Measurements from ENCODE around the gene MYLK.
"Not testable (repeated sequence)": the region's sequence is repeated elsewhere in the genome, so short reads cannot be mapped to it uniquely, and the experiment has no call there.

Gene MYLK

GRCh38 chr3:123618076-123618708, 265.9 kb downstream of the MYLK start:
- no peak for DNase-seq

- no peak for DNase-seq
These were observed 267.5 kb downstream of the MYLK start for GRCh38 chr3:123616593-123616992.

- DNase-seq = no peak
These were observed 270.6 kb downstream of the MYLK start for GRCh38 chr3:123613543-123613942.

GRCh38 chr3:123611674-123612073, 272.5 kb downstream of the MYLK start:
- not testable (repeated sequence) for DNase-seq

- no peak for DNase-seq
These were observed 273.1 kb downstream of the MYLK start for GRCh38 chr3:123611082-123611481.

GRCh38 chr3:123610331-123610730, 273.8 kb downstream of the MYLK start:
- DNase-seq = no peak

GRCh38 chr3:123609063-123609462, 275.1 kb downstream of the MYLK start:
- no peak for DNase-seq

- no peak for DNase-seq
These were observed 275.7 kb downstream of the MYLK start for GRCh38 chr3:123608263-123608937.

- no peak for DNase-seq
These were observed 277.6 kb downstream of the MYLK start for GRCh38 chr3:123606527-123606926.

GRCh38 chr3:123605789-123606234, 278.3 kb downstream of the MYLK start:
- no peak for DNase-seq

- not testable (repeated sequence) for DNase-seq
These were observed 281.0 kb downstream of the MYLK start for GRCh38 chr3:123603153-123603552.

GRCh38 chr3:123602325-123602724, 281.8 kb downstream of the MYLK start:
- DNase-seq = no peak

GRCh38 chr3:123600863-123601262, 283.3 kb downstream of the MYLK start:
- not testable (repeated sequence) for DNase-seq

- no peak for DNase-seq
These were observed 286.6 kb downstream of the MYLK start for GRCh38 chr3:123597561-123597960.

- no peak for DNase-seq
These were observed 288.5 kb downstream of the MYLK start for GRCh38 chr3:123595396-123596180.

- no peak for DNase-seq
These were observed 290.8 kb downstream of the MYLK start for GRCh38 chr3:123593381-123593780.

GRCh38 chr3:123590685-123591450, 293.3 kb downstream of the MYLK start:
- no peak for DNase-seq

- DNase-seq = no peak
These were observed 296.7 kb downstream of the MYLK start for GRCh38 chr3:123587401-123587800.

GRCh38 chr3:123586968-123587367, 297.2 kb downstream of the MYLK start:
- DNase-seq = no peak

- DNase-seq = peak; percentile 43
These were observed 298.0 kb downstream of the MYLK start for GRCh38 chr3:123586131-123586530.

GRCh38 chr3:123584988-123585937, 298.9 kb downstream of the MYLK start, which contains the start of gene HACD2:
Gene HACD2 (minus strand): TSS chr3:123585053. CDS start chr3:123585027, 26 bp downstream.
- DNase-seq = peak; percentile 95

All from activated naive CD4-positive, alpha-beta T cell treated with Interleukin-2 at 50 U/mL for 16 hours (primary cell).